Measurements from ENCODE around the gene DUSP16. TPM values are rescaled to one million over a fixed set of nuclear protein-coding genes. Genes with fewer than 3 reads are reported as not detected.

DUSP16 gene
- polyA plus RNA-seq, 1 donor from 2014 or later: 42.5 TPM

Other genes starting within 250 kb of the DUSP16 start
- gene MANSC1, start 212.6 kb downstream of the DUSP16 start, polyA plus RNA-seq: 1.3 and 2.6 TPM in 2 replicates
- 11.4 and 14.2 TPM in 2 replicates for gene BORCS5, start 205.8 kb downstream of the DUSP16 start, polyA plus RNA-seq
- gene CREBL2, start 49.0 kb upstream of the DUSP16 start, polyA plus RNA-seq: 27.5 and 29.9 TPM in 2 replicates
- gene GPR19, start 133.3 kb upstream of the DUSP16 start, polyA plus RNA-seq: 44.2 and 53.4 TPM in 2 replicates
- gene CDKN1B, start 154.5 kb upstream of the DUSP16 start, polyA plus RNA-seq: 106 and 107 TPM in 2 replicates
- gene APOLD1, start 222.8 kb upstream of the DUSP16 start, polyA plus RNA-seq: 0.38 and 1.1 TPM in 2 replicates

All from neural cell (in vitro differentiated cells).